Measurements from ENCODE around the gene TPCN1. TPM values are rescaled to one million over a fixed set of nuclear protein-coding genes. Genes with fewer than 3 reads are reported as not detected.

TPCN1 gene
- total RNA-seq, 4 donors from 2014 or later: 27.6 to 82.3 (median 46.3) TPM

DNA sequence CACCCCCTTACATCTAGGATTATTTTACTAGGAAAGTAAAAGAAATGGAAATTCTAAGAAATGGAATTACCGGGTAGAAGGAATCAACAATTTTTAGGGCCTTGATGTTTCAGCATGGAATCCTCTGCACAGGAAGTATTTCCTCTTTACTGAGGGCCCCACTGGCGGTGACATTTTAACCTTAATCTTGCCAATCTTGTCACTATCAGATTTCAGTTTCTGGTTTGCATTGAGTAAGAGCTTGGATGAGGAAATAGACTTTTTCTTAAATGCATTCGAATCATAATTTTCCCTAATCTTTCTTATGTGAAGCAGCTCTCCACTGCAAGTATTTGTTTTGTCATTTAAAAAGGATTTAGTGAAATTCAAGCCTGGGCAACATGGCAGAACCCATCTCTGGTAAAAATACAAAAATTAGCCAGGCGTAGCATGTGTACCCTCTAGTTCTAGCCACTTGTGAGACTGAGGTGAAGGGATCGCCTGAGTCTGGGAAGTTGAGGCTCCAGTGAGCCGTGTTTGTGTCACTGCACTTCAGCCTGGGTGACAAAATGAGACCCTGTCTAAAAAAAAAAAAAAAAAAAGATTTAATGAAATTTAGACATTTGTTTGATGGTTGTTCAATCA, 40.7 kb downstream of the TPCN1 start:
- TF ChIP-seq, protein P1, sequence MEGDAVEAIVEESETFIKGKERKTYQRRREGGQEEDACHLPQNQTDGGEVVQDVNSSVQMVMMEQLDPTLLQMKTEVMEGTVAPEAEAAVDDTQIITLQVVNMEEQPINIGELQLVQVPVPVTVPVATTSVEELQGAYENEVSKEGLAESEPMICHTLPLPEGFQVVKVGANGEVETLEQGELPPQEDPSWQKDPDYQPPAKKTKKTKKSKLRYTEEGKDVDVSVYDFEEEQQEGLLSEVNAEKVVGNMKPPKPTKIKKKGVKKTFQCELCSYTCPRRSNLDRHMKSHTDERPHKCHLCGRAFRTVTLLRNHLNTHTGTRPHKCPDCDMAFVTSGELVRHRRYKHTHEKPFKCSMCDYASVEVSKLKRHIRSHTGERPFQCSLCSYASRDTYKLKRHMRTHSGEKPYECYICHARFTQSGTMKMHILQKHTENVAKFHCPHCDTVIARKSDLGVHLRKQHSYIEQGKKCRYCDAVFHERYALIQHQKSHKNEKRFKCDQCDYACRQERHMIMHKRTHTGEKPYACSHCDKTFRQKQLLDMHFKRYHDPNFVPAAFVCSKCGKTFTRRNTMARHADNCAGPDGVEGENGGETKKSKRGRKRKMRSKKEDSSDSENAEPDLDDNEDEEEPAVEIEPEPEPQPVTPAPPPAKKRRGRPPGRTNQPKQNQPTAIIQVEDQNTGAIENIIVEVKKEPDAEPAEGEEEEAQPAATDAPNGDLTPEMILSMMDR (IDR thresholded peaks at IDR 0.05; ENCODE audit: low read depth): no peak

DNA sequence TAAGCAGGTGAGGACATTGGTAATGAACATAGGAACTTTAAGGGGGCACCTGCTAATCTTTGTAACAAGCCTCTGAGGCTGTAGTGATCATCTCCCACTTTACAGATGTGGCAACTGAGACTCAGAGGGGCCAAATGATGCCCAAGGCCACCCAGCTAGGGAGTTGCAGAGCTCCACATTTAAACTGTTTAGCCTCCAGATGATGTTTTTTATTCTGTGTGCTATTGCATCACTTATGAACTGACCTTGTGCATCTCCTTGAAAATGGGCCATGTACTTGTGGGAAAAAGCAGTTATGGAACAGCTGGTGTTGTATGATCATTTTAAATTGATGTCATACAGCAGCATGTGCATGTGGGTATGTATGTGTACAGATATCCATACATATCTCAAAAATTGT, 41.4 kb downstream of the TPCN1 start:
- TF ChIP-seq, protein P1 (IDR thresholded peaks at IDR 0.05; ENCODE audit: low read depth): no peak

DNA sequence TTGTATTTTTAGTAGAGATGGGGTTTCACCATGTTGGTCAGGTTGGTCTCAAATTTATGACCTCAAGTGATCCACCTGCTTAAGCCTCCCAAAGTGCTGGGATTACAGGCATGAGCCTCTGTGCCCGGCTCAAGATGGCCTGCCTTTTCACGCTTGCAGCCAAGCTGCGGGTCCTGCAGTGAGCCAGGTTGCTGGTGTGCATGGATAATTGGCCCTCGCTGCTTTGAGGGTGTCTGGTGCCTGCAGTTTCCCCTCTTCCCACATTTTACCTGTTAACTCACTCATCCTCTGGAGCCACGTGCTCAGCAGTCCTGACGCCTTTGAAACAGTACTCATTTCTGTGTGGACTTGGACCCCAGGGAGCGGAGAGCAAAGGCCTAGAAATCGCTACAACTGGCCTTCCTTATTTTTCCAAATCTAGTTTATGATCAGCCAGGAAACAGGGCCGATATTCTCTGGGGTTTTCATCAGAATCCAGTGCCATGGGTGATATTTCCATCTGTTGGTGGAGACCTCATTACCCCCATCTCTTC, 42.2 kb downstream of the TPCN1 start:
- TF ChIP-seq, protein P1 (IDR thresholded peaks at IDR 0.05; ENCODE audit: low read depth): no peak

DNA sequence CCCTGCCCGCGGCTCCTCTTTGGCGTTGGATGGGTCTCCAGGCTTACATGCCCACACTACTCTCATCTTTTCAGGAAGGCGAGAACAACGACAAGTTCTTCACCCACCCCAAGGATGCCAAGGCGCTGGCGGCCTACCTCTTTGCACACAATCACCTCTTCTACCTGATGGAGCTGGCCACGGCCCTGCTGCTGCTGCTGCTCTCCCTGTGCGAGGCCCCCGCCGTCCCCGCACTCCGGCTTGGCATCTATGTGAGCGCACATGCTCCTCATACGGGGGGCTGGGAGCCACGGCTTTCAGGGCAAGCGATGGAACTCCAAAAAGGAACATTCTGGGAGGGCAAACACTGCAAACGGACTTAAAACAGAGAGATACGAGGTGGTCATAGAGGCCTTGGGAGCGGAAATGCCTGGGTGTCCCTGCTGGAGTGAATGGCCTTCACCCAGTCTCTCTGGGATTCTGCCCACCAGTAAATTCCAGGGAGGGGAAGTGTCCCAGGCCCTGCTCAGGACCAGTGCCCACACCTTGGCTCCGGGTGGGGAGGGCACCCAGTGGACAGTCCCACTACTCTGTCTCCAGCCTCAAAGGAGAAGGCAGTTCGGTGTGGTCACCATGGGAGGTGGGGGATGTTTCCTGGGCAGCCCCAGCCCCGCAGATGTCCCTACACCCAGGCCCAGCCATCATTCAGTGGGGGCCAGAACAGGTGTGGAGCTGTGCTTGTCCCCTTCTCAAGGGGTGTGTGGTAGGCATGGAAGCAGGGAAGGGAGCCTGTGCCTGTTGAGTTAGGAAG, 45.0 kb downstream of the TPCN1 start:
- TF ChIP-seq, protein P1 (IDR thresholded peaks at IDR 0.05; ENCODE audit: low read depth): no peak

DNA sequence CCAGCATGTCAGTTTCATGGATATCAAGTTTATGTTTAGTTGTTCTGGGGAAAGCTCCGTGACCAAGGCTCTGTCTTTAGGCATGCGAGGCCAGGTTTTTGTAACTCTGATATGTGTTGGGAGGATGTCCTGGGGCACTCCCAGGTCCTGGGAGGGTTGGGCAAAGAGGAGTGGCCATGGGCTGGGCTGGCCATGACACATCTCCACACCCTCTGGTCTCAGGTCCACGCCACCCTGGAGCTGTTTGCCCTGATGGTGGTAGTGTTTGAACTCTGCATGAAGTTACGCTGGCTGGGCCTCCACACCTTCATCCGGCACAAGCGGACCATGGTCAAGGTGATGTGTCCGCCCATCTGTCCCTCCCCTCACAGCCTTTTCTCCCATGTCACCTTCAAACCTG, 46.4 kb downstream of the TPCN1 start:
- TF ChIP-seq, protein P1 (IDR thresholded peaks at IDR 0.05; ENCODE audit: low read depth): no peak

DNA sequence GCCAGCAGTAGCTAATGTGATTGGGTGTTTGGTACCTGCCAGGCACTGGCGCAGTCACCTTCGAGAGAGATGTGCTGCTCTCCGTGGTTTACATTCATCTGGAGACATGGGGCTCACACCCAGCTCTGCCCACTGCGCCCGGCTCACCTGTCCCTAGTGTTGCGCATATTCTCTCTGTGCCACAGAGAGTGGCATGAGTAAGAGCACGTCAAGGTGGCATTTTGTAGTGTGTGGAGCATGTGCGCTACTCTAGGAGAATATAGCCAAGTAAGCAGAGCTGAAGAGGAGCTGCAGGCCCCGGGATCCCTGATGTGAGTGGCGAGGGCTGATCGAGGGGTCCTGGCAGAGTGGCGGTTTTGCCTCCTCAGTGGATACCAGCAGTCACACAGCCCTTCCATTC, 46.9 kb downstream of the TPCN1 start:
- TF ChIP-seq, protein P1 (IDR thresholded peaks at IDR 0.05; ENCODE audit: low read depth): no peak

DNA sequence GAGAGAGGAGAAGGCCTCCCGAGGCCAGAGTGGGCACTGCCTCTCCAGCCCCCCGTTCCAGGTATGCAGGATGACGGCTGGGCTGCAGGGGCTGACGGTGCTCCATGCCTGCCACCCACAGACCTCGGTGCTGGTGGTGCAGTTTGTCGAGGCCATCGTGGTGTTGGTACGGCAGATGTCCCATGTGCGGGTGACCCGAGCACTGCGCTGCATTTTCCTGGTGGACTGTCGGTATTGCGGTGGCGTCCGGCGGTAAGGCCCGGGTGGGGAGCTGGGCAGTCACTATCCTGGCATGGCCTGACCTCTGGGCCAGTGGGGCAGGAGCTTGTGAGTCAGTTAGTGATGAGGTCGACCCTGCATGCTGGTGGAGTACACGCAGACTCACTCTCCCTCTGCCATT, 47.4 kb downstream of the TPCN1 start:
- TF ChIP-seq, protein P1 (IDR thresholded peaks at IDR 0.05; ENCODE audit: low read depth): no peak

Measured in subcutaneous adipose tissue (tissue), 4 donors.